ENCODE measurements around the gene ZNF18. TPM values are rescaled to one million over a fixed set of nuclear protein-coding genes. Genes with fewer than 3 reads are reported as not detected.
"Not testable (repeated sequence)": the region's sequence is repeated elsewhere in the genome, so short reads cannot be mapped to it uniquely, and the experiment has no call there.

Gene ZNF18
- total RNA-seq, 1 experiment from 2014 or later, result 19.1 TPM

GRCh38 chr17:11999696-12000095, 2.4 kb upstream of the ZNF18 start:
- DNase-seq, result no peak
- H3K27me3 ChIP-seq, result no peaks in the 10 kb centered on the region
- no peaks in the 10 kb centered on the region for H3K9me3 ChIP-seq
- H3K4me3 ChIP-seq, result no peak overlapping the region
- no peaks in the 10 kb centered on the region for H3K36me3 ChIP-seq

GRCh38 chr17:11997972-11998233, 628 bp upstream of the ZNF18 start:
- no peaks in the 10 kb centered on the region for H3K9me3 ChIP-seq
- H3K4me3 ChIP-seq, result peak overlapping the region; percentile 94
- H3K36me3 ChIP-seq, result no peaks in the 10 kb centered on the region
- DNase-seq, result no peak
- H3K27me3 ChIP-seq, result no peaks in the 10 kb centered on the region

DNA sequence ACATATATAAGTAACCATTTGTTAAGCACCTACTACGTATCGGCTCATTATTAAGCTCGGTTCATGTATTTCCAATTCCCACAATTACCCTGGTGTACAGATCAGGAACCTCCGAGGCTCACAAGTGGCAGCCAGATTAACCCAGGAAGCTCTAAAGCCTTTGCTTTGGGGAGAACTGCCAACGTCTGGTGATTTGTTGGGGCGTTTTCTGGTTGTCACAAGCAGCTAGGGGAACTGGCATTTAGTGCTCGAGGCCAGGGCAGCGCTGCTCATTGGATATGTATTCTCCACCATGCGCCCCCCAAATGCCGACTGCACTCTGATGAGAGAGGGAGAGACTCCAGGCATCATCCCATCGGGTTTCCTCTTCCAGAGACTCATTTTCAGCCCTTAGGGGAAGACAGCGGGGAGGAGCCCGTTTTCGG, 541 bp downstream of the ZNF18 start:
- Histone ChIP-seq H3K36me3 (peaks cover 4% of the 10 kb centered on the region), H3K4me3 (peak overlapping the region; percentile 94), H3K9me3 (no peaks in the 10 kb centered on the region), H3K27me3 (no peaks in the 10 kb centered on the region)
- DNase-seq, result peak; percentile 53

DNA sequence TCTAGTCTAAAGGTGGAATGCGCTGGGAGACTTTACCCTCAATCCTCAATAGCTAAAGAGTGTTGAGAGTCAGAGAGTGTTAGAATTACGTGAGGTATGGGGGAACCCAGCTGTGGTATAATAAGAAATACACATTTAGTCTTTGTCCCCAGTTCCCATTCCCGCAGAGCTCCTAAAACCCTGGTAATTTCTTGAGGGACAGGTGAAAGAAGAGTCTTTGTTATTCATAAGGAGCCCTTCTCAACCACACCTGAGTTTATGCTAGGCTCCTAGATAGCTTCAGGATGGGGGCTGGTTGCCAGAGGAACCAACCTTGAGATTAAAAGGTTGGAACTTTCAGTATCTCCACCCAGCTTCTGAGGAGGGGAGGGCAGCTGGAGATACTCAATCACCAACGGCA, 5.8 kb downstream of the ZNF18 start:
- DNase-seq, result no peak

GRCh38 chr17:11990363-11990983, 6.8 kb downstream of the ZNF18 start:
- Histone ChIP-seq H3K27me3 (no peaks in the 10 kb centered on the region), H3K4me3 (no peak overlapping the region), H3K36me3 (peaks cover 4% of the 10 kb centered on the region), H3K9me3 (no peaks in the 10 kb centered on the region)
- DNase-seq, result no peak

More for the DNA sequence above, 5.8 kb downstream of the ZNF18 start:
- no peak overlapping the region for H3K4me3 ChIP-seq
- no peaks in the 10 kb centered on the region for H3K27me3 ChIP-seq
- H3K9me3 ChIP-seq, result no peaks in the 10 kb centered on the region
- peaks cover 4% of the 10 kb centered on the region for H3K36me3 ChIP-seq

DNA sequence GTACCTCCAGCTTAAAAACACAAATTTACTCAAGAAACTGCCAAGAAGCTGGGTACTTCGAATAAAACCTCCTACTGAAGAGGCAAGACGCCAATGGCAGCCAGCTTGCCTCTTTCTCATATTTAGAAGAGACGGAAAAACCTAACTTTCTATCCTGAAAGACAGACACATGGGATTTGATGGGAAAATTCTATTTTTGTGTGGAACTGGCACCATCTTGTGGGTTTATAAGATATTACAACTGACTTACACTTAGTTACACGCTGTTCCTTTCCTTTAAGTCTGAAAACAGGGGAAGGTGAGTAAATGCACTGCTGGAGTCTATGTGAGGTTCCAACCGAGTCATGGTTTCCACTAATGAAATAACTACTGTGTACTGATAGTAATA, 10.3 kb downstream of the ZNF18 start:
- no peak overlapping the region for H3K4me3 ChIP-seq
- H3K36me3 ChIP-seq, result peaks cover 14% of the 10 kb centered on the region; the same call in 1 of the 2 replicates
- H3K27me3 ChIP-seq, result no peaks in the 10 kb centered on the region
- no peaks in the 10 kb centered on the region for H3K9me3 ChIP-seq
- no peak for DNase-seq

GRCh38 chr17:11986179-11986941, 10.9 kb downstream of the ZNF18 start:
- no peaks in the 10 kb centered on the region for H3K9me3 ChIP-seq
- H3K27me3 ChIP-seq, result no peaks in the 10 kb centered on the region
- peaks cover 13% of the 10 kb centered on the region; the same call in 1 of the 2 replicates for H3K36me3 ChIP-seq
- no peak for DNase-seq
- no peak overlapping the region for H3K4me3 ChIP-seq

- Histone ChIP-seq H3K27me3 (no peaks in the 10 kb centered on the region), H3K36me3 (peaks cover 28% of the 10 kb centered on the region), H3K4me3 (no peak overlapping the region), H3K9me3 (no peaks in the 10 kb centered on the region)
- no peak for DNase-seq
Observed at GRCh38 chr17:11981862-11982261, 15.4 kb downstream of the ZNF18 start.

GRCh38 chr17:11980813-11981212, 16.5 kb downstream of the ZNF18 start:
- DNase-seq, result no peak
- H3K4me3 ChIP-seq, result no peak overlapping the region
- no peaks in the 10 kb centered on the region for H3K27me3 ChIP-seq
- peaks cover 28% of the 10 kb centered on the region for H3K36me3 ChIP-seq
- no peaks in the 10 kb centered on the region for H3K9me3 ChIP-seq

- no peaks in the 10 kb centered on the region for H3K9me3 ChIP-seq
- H3K27me3 ChIP-seq, result no peaks in the 10 kb centered on the region
- DNase-seq, result no peak
- no peak overlapping the region for H3K4me3 ChIP-seq
- H3K36me3 ChIP-seq, result peaks cover 28% of the 10 kb centered on the region
Observed at GRCh38 chr17:11979795-11980194, 17.5 kb downstream of the ZNF18 start.

GRCh38 chr17:11972741-11973140, 24.5 kb downstream of the ZNF18 start:
- H3K36me3 ChIP-seq, DNase-seq, H3K9me3 ChIP-seq, H3K4me3 ChIP-seq, H3K27me3 ChIP-seq: not testable (repeated sequence)

DNA sequence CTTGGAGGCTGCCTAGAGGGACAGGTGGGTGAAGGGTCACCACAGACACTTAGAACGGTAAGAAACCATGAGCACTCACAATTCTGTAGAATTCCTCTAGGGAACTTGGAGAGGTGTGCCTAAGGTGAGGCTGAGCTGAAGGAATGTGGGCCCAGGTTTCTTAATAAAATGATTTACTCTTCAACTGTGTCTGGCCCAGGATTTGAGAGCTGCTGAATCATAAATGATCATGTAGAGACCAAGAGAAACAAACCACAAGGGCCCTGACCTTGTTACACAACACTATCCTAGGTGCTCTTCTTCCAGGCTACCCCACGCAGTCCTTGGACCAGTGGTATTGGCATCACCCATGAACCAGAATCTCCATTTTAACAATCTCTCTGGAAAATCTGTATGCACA, 27.7 kb downstream of the ZNF18 start:
- Histone ChIP-seq H3K4me3 (no peak overlapping the region), H3K9me3 (peaks cover 9% of the 10 kb centered on the region)
- no peak for DNase-seq

GRCh38 chr17:11954936-11955335, 42.3 kb downstream of the ZNF18 start:
- H3K27me3 ChIP-seq, result no peaks in the 10 kb centered on the region
- H3K4me3 ChIP-seq, result no peak overlapping the region
- DNase-seq, result no peak
- no peaks in the 10 kb centered on the region for H3K36me3 ChIP-seq
- H3K9me3 ChIP-seq, result peaks cover 14% of the 10 kb centered on the region

More for the DNA sequence above, 27.7 kb downstream of the ZNF18 start:
- Histone ChIP-seq H3K27me3 (no peaks in the 10 kb centered on the region), H3K36me3 (no peaks in the 10 kb centered on the region; the same call in 1 of the 2 replicates)

GRCh38 chr17:11953924-11954323, 43.4 kb downstream of the ZNF18 start:
- Histone ChIP-seq H3K4me3 (no peak overlapping the region), H3K9me3 (peaks cover 14% of the 10 kb centered on the region), H3K36me3 (no peaks in the 10 kb centered on the region), H3K27me3 (no peaks in the 10 kb centered on the region)
- DNase-seq, result no peak

- Histone ChIP-seq H3K27me3 (no peaks in the 10 kb centered on the region), H3K9me3 (peaks cover 14% of the 10 kb centered on the region), H3K36me3 (no peaks in the 10 kb centered on the region), H3K4me3 (no peak overlapping the region)
- no peak for DNase-seq
Observed at GRCh38 chr17:11952610-11953009, 44.7 kb downstream of the ZNF18 start.

DNA sequence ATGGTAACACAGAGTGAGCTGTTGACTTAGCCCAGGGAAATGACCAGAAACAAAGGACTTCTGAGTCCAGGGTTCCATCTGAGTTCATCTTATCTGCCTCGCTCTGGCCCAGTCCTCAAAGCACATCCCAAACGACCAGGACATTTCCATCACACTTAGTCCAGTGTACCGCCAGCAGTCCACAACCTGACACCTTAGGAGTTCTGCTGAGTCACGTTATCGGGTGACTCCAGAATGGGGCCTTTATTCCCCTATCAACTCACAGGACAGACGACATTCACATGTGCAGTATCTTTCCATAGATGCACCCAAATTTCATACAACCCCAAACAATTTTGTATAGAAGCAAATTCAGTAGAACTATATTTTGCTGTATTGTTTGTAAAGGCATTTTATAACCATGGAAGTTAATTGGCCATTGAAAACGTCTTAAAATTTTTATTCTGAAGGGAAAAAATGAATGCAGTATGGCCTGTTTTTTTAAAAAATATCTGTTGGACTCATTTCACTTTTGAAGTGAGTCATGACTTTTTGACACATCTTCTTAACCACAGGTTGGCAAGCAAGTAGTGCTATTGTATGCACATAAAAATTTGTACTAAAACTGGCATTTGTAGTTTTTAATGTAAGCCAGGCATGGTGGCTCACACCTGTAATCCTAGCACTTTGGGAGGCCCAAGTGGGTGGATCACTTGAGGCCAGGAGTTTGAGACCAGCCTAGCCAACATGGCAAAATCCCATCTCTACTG, 46.3 kb downstream of the ZNF18 start:
- Histone ChIP-seq H3K27me3 (no peaks in the 10 kb centered on the region), H3K36me3 (no peaks in the 10 kb centered on the region), H3K4me3 (no peak overlapping the region), H3K9me3 (peaks cover 14% of the 10 kb centered on the region)
- DNase-seq, result no peak

GRCh38 chr17:11949571-11949970, 47.7 kb downstream of the ZNF18 start:
- H3K4me3 ChIP-seq, DNase-seq, H3K27me3 ChIP-seq, H3K36me3 ChIP-seq: not testable (repeated sequence)
- peaks cover 14% of the 10 kb centered on the region for H3K9me3 ChIP-seq
